Right lobe of liver (tissue), 4 donors: ENCODE results near the gene IRF2BP2.

Source experiments
- POLR2A ChIP-seq: fragments of 450-650 bp; IDR thresholded peaks from one replicate; pipeline ENCODE4 v1.6.1; 2017; ENCODE audit warnings: antibody characterized with exemption, mild to moderate bottlenecking
- TF ChIP-seq, protein P1 (sequence below), 4 donors: fragments of 200-600 bp in 3 of 4; fragments of 450-650 bp in 1 of 4; IDR thresholded peaks; one replicate each; pipeline versions ENCODE4 v1.5.1 to v1.8.0; 2016 to 2022; ENCODE audit warnings: antibody characterized with exemption in 4 of 4, mild to moderate bottlenecking in 2 of 4
- donor health status: DM: no; HTN: no; CAD: no.
- donor health status: DM: no; HTN: no; CAD: no.
- donor health status: DM: no; HTN: yes; CAD: no.

DNA sequence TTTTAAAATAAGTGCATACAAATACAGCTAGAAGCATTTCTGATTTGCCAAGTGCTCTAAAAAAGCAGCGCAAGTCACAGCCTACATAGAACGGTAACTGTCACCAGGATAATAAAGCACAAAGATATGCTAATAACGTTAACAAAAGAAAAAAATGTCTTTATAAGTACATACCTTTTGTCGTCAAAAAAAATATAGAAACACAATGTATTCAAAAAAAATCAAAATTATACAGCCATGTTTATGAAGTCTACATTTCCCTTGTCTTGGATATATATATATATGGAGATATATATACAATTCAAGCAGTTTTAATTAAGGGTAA is 3.2 kb downstream of the IRF2BP2 start:
- TF ChIP-seq, protein P1, sequence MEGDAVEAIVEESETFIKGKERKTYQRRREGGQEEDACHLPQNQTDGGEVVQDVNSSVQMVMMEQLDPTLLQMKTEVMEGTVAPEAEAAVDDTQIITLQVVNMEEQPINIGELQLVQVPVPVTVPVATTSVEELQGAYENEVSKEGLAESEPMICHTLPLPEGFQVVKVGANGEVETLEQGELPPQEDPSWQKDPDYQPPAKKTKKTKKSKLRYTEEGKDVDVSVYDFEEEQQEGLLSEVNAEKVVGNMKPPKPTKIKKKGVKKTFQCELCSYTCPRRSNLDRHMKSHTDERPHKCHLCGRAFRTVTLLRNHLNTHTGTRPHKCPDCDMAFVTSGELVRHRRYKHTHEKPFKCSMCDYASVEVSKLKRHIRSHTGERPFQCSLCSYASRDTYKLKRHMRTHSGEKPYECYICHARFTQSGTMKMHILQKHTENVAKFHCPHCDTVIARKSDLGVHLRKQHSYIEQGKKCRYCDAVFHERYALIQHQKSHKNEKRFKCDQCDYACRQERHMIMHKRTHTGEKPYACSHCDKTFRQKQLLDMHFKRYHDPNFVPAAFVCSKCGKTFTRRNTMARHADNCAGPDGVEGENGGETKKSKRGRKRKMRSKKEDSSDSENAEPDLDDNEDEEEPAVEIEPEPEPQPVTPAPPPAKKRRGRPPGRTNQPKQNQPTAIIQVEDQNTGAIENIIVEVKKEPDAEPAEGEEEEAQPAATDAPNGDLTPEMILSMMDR (IDR thresholded peaks at IDR 0.05), result no peak
- TF ChIP-seq POLR2A, result no peak
